ENCODE results near the gene SHROOM1. TPM values are rescaled to one million over a fixed set of nuclear protein-coding genes. Genes with fewer than 3 reads are reported as not detected.

Gene SHROOM1
- total RNA-seq, 1 donor from 2014 or later: 24.2 TPM

DNA sequence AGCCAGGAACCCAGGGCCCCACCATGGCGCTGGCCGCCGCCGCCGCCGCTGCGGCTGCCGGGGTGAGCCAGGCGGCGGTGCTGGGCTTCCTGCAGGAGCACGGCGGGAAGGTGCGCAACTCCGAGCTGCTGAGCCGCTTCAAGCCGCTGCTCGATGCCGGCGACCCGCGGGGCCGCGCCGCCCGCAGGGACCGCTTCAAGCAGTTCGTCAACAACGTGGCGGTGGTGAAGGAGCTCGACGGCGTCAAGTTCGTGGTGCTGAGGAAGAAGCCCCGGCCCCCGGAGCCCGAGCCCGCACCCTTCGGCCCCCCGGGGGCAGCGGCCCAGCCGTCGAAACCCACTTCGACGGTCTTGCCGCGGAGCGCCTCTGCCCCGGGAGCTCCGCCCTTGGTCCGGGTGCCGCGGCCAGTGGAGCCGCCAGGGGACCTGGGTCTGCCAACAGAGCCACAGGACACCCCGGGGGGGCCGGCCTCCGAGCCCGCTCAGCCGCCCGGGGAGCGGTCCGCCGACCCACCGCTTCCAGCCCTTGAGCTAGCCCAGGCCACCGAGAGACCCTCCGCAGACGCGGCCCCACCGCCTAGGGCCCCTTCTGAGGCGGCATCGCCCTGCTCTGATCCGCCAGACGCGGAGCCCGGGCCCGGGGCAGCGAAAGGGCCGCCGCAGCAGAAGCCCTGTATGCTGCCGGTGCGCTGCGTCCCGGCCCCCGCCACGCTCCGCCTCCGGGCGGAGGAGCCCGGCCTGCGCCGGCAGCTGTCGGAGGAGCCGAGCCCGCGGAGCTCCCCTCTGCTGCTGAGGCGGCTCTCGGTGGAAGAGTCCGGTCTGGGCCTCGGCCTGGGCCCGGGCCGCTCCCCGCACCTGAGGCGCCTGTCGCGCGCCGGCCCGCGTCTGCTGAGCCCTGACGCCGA lies 16.6 kb downstream of the SHROOM1 start:
- Histone ChIP-seq H3K36me3 (no peaks in the 10 kb centered on the region), H3K9me3 (no peaks in the 10 kb centered on the region), H3K4me1 (peaks cover 13% of the 10 kb centered on the region), H3K27ac (no peak overlapping the region), H3K27me3 (peaks cover 32% of the 10 kb centered on the region), H3K4me3 (peak overlapping the region; percentile 40)
- intact Hi-C loops (cut with DNase I): no loop called here
- peak; percentile 77 for ATAC-seq
- TF ChIP-seq, protein P1, sequence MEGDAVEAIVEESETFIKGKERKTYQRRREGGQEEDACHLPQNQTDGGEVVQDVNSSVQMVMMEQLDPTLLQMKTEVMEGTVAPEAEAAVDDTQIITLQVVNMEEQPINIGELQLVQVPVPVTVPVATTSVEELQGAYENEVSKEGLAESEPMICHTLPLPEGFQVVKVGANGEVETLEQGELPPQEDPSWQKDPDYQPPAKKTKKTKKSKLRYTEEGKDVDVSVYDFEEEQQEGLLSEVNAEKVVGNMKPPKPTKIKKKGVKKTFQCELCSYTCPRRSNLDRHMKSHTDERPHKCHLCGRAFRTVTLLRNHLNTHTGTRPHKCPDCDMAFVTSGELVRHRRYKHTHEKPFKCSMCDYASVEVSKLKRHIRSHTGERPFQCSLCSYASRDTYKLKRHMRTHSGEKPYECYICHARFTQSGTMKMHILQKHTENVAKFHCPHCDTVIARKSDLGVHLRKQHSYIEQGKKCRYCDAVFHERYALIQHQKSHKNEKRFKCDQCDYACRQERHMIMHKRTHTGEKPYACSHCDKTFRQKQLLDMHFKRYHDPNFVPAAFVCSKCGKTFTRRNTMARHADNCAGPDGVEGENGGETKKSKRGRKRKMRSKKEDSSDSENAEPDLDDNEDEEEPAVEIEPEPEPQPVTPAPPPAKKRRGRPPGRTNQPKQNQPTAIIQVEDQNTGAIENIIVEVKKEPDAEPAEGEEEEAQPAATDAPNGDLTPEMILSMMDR (IDR thresholded peaks at IDR 0.05): no peak
- no peak for DNase-seq

DNA sequence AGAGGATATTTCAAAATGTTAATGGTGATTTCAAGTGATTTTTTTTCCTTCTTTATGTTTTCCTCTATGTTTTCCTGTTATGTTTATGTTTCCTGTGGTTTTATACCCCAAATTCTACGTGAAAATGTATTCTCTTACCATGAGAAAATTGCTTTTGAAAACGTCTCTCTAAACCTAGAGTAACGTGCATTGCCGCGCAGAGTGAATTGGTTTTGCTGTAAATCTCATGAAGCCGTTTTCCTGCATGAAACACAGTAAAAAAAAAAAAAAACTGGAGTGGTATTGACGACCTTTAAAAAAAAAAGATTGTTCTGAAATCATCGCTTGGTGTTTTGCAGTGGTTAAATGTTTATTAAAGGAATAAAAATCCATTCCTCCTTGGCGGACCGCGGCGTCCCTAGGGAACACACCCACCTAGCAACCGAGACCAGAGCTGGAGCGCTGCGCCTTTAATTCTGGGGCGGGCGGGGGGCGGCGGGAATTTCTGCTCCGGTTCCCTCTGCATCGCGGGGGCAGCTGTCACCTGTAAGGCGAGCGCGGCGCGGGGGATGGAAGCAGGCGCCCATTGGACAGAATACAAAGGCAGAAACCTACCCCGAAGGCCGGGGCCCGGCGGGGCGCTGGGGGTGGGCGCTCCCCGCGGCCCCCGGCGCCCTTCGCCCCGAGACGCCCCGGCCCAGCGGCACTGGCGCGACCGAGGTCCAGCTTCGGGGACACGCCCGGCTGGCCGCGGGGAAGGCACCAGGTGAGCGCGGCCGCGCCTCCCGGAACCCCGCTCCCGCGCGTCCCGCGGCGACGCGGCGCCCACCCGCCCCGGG lies 17.5 kb downstream of the SHROOM1 start, which contains the start of gene SOWAHA:
Gene SOWAHA (plus strand): TSS at position 522 of the 818 bp plus-strand sequence. CDS start 320 bp downstream, outside the sequence.
- H3K27ac ChIP-seq: no peak within 1 kb of the TSS
- ATAC-seq (peak; percentile 4), DNase-seq (no peak)
- intact Hi-C loops (cut with DNase I): no loop called here
- H3K36me3 ChIP-seq: no peaks in the 10 kb centered on the region
- H3K4me3 ChIP-seq: peak within 1 kb of the TSS; percentile 40
- H3K4me1 ChIP-seq: peaks cover 13% of the 10 kb centered on the region
- H3K27me3 ChIP-seq: peaks cover 32% of the 10 kb centered on the region
- H3K9me3 ChIP-seq: no peaks in the 10 kb centered on the region
- TF ChIP-seq, protein P1 (IDR thresholded peaks at IDR 0.05): no peak

- Histone ChIP-seq H3K27me3 (peaks cover 38% of the 10 kb centered on the region), H3K4me3 (no peak overlapping the region), H3K9me3 (no peaks in the 10 kb centered on the region), H3K27ac (no peak overlapping the region), H3K36me3 (no peaks in the 10 kb centered on the region), H3K4me1 (peaks cover 13% of the 10 kb centered on the region)
- TF ChIP-seq, protein P1 (IDR thresholded peaks at IDR 0.05): no peak
- ATAC-seq: no peak
- no peak for DNase-seq
- intact Hi-C loops (cut with DNase I): no loop called here
Measured at GRCh38 chr5:132812123-132812765, 18.2 kb downstream of the SHROOM1 start.

GRCh38 chr5:132810605-132811004 lies 19.8 kb downstream of the SHROOM1 start:
- no peaks in the 10 kb centered on the region for H3K9me3 ChIP-seq
- intact Hi-C loops (cut with DNase I): no loop called here
- H3K36me3 ChIP-seq: no peaks in the 10 kb centered on the region
- no peak overlapping the region for H3K27ac ChIP-seq
- no peak overlapping the region for H3K4me3 ChIP-seq
- H3K27me3 ChIP-seq: peaks cover 43% of the 10 kb centered on the region
- TF ChIP-seq, protein P1 (IDR thresholded peaks at IDR 0.05): no peak
- no peak for ATAC-seq
- no peak for DNase-seq
- H3K4me1 ChIP-seq: peaks cover 13% of the 10 kb centered on the region

- DNase-seq (no peak), ATAC-seq (no peak)
- intact Hi-C loops (cut with DNase I): no loop called here
- H3K4me3 ChIP-seq: no peak overlapping the region
- no peaks in the 10 kb centered on the region for H3K36me3 ChIP-seq
- H3K9me3 ChIP-seq: no peaks in the 10 kb centered on the region
- H3K27me3 ChIP-seq: peaks cover 41% of the 10 kb centered on the region
- no peak overlapping the region for H3K27ac ChIP-seq
- H3K4me1 ChIP-seq: peaks cover 10% of the 10 kb centered on the region
- TF ChIP-seq, protein P1 (IDR thresholded peaks at IDR 0.05): no peak
Measured at GRCh38 chr5:132808866-132809265, 21.6 kb downstream of the SHROOM1 start.

All from upper lobe of right lung (tissue), 1 donor.